Trophoblast cell (in vitro differentiated cells and primary cell): ENCODE measurements around the gene USP32.

Experiments used
- DNase-seq, 2 donors: peaks; one replicate each; pipeline ENCODE4 v3.0.0-alpha.2; 2016
- H2AFZ ChIP-seq: 2 replicates; pipeline ENCODE4 v1.6.1; 2013; ENCODE audit warnings: low read length, moderate library complexity, mild to moderate bottlenecking; ENCODE audit not compliant: insufficient read depth, poor library complexity
- H2AK5ac ChIP-seq: 2 replicates; pipeline ENCODE4 v1.6.1; 2013; ENCODE audit warnings: mild to moderate bottlenecking, low read length
- H2BK120ac ChIP-seq: 2 replicates; pipeline ENCODE4 v1.6.1; 2013; ENCODE audit warnings: low read length, mild to moderate bottlenecking, moderate library complexity; ENCODE audit not compliant: insufficient read depth, poor library complexity
- H2BK12ac ChIP-seq: 2 replicates; pipeline ENCODE4 v1.6.1; 2013; ENCODE audit warnings: mild to moderate bottlenecking, low read length, moderate library complexity
- H2BK5ac ChIP-seq: 2 replicates; pipeline ENCODE4 v1.6.1; 2013; ENCODE audit warnings: low read length, low read depth, moderate library complexity, mild to moderate bottlenecking; ENCODE audit not compliant: poor library complexity
- H3K14ac ChIP-seq: 2 replicates; pipeline ENCODE4 v1.6.1; 2013; ENCODE audit warnings: mild to moderate bottlenecking, low read length
- H3K18ac ChIP-seq: 2 replicates; pipeline ENCODE4 v1.6.1; 2013; ENCODE audit warnings: mild to moderate bottlenecking, low read length
- H3K23ac ChIP-seq: 2 replicates; pipeline ENCODE4 v1.6.1; 2013; ENCODE audit warnings: low read length
- H3K27ac ChIP-seq: 2 replicates; pipeline ENCODE4 v1.5.1; 2013; ENCODE audit warnings: low read depth, mild to moderate bottlenecking, inconsistent platforms, low read length, moderate library complexity
- H3K27me3 ChIP-seq: 2 replicates; pipeline ENCODE4 v1.6.1; 2013; ENCODE audit warnings: inconsistent platforms, mild to moderate bottlenecking, low read length, moderate library complexity; ENCODE audit not compliant: insufficient read depth
- H3K36me3 ChIP-seq, 2 experiments: 1 replicate in 1 of 2; 2 replicates in 1 of 2; pipeline ENCODE4 v1.6.1; 2013; ENCODE audit warnings: low read length in 2 of 2, mild to moderate bottlenecking in 2 of 2, moderate library complexity in 1 of 2; ENCODE audit not compliant: insufficient read depth in 2 of 2, control insufficient read depth in 1 of 2
- H3K4ac ChIP-seq: 2 replicates; pipeline ENCODE4 v1.6.1; 2013; ENCODE audit warnings: low read depth, mild to moderate bottlenecking, low read length, moderate library complexity
- H3K4me1 ChIP-seq, 2 experiments: 1 replicate in 1 of 2; 2 replicates in 1 of 2; pipeline ENCODE4 v1.6.1; 2013; ENCODE audit warnings: low read length in 2 of 2, mild to moderate bottlenecking in 2 of 2, moderate library complexity in 1 of 2; ENCODE audit not compliant: insufficient read depth in 2 of 2, control insufficient read depth in 1 of 2
- H3K4me2 ChIP-seq: 2 replicates; pipeline ENCODE4 v1.6.1; 2013; ENCODE audit warnings: inconsistent platforms, mild to moderate bottlenecking, low read length, moderate library complexity
- H3K4me3 ChIP-seq: 2 replicates; pipeline ENCODE4 v1.5.1; 2013; ENCODE audit warnings: mild to moderate bottlenecking, low read depth, low read length, inconsistent platforms
- H3K79me1 ChIP-seq: one replicate; pipeline ENCODE4 v1.6.1; 2013; ENCODE audit warnings: low read length
- H3K79me2 ChIP-seq: 2 replicates; pipeline ENCODE4 v1.6.1; 2013; ENCODE audit warnings: low read length, mild to moderate bottlenecking; ENCODE audit not compliant: control insufficient read depth, insufficient read depth, poor library complexity
- H3K9ac ChIP-seq: 2 replicates; pipeline ENCODE4 v1.6.1; 2013; ENCODE audit warnings: mild to moderate bottlenecking, low read length
- H3K9me3 ChIP-seq: 2 replicates; pipeline ENCODE4 v1.6.1; 2013; ENCODE audit warnings: low read depth, mild to moderate bottlenecking, control low read depth, inconsistent platforms, low read length; ENCODE audit not compliant: insufficient read depth
- H4K12ac ChIP-seq: 2 replicates; pipeline ENCODE4 v1.6.1; 2013; ENCODE audit warnings: low read depth, mild to moderate bottlenecking, low read length, moderate library complexity
- H4K8ac ChIP-seq: 2 replicates; pipeline ENCODE4 v1.6.1; 2013; ENCODE audit warnings: low read depth, mild to moderate bottlenecking, low read length, moderate library complexity
- H4K91ac ChIP-seq: one replicate; pipeline ENCODE4 v1.6.1; 2013; ENCODE audit warnings: low read depth, mild to moderate bottlenecking, low read length, moderate library complexity
- WGBS: extraction: QIAGEN DNeasy Blood & Tissue Kit; methylation state at CpG from one replicate; pipeline ENCODE4 v1.1.7; 2013; ENCODE audit warnings: missing lambda C conversion rate; ENCODE audit not compliant: insufficient read length, insufficient coverage; ENCODE audit errors: extremely low coverage; 5-methylcytosine and 5-hydroxymethylcytosine counted together

Gene USP32

GRCh38 chr17:60362329-60362728 is 29.6 kb downstream of the USP32 start:
- no peaks in the 10 kb centered on the region for H3K36me3 ChIP-seq
- no peaks in the 10 kb centered on the region for H3K79me1 ChIP-seq
- no peak overlapping the region for H2AFZ ChIP-seq
- H2AK5ac ChIP-seq: no peak overlapping the region
- H3K4me1 ChIP-seq: no peaks in the 10 kb centered on the region
- no peaks in the 10 kb centered on the region for H3K9me3 ChIP-seq
- H3K18ac ChIP-seq: no peak overlapping the region
- H3K79me2 ChIP-seq: no peaks in the 10 kb centered on the region
- DNase-seq: no peak
- H3K4ac ChIP-seq: no peak overlapping the region
- no peak overlapping the region for H3K23ac ChIP-seq
- no peak overlapping the region for H2BK120ac ChIP-seq
- no peak overlapping the region for H4K12ac ChIP-seq
- no peak overlapping the region for H2BK12ac ChIP-seq
- no peak overlapping the region for H3K4me2 ChIP-seq
- no peak overlapping the region for H3K9ac ChIP-seq
- WGBS: no CpG with 5 or more reads among the region's 4 CpGs
- H3K27ac ChIP-seq: no peak overlapping the region
- no peak overlapping the region for H4K8ac ChIP-seq
- H3K14ac ChIP-seq: no peak overlapping the region
- no peak overlapping the region for H4K91ac ChIP-seq
- no peaks in the 10 kb centered on the region for H3K27me3 ChIP-seq
- no peak overlapping the region for H3K4me3 ChIP-seq
- H2BK5ac ChIP-seq: no peak overlapping the region

- Histone ChIP-seq H4K12ac (no peak overlapping the region), H3K27me3 (no peaks in the 10 kb centered on the region), H3K18ac (no peak overlapping the region), H3K4me2 (no peak overlapping the region), H4K91ac (no peak overlapping the region), H3K27ac (no peak overlapping the region), H3K14ac (no peak overlapping the region), H3K4ac (no peak overlapping the region), H3K36me3 (no peaks in the 10 kb centered on the region), H4K8ac (no peak overlapping the region), H2BK5ac (no peak overlapping the region), H2BK12ac (no peak overlapping the region), H3K23ac (no peak overlapping the region), H3K9ac (no peak overlapping the region), H2BK120ac (no peak overlapping the region), H2AK5ac (no peak overlapping the region), H3K4me3 (no peak overlapping the region), H3K79me1 (no peaks in the 10 kb centered on the region), H2AFZ (no peak overlapping the region), H3K4me1 (no peaks in the 10 kb centered on the region), H3K9me3 (no peaks in the 10 kb centered on the region), H3K79me2 (no peaks in the 10 kb centered on the region)
- whole genome bisulfite sequencing: no CpG with 5 or more reads among the region's 2 CpGs
- DNase-seq: no peak
Measured at GRCh38 chr17:60361889-60362288, 30.0 kb downstream of the USP32 start.

DNA sequence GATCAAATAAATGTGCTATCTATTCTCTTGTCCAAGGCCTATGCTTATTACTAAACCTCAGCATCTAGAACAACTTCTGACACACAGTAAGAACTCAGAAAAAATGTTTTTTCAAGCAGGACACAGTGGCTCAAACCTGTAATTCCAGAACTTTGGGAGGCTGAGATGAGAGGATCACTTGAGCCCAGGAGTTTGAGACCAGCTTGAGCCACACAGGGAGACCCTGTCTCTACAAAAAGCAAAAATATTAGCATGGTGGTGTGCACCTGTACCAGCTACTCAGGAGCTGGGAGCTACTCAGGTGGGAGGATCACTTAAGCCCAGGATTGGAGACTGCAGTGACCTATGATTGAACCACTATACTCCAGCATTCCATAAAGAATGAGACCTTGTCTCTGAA is 32.5 kb downstream of the USP32 start:
- H3K14ac ChIP-seq: no peak overlapping the region
- no peak overlapping the region for H4K91ac ChIP-seq
- H2AFZ ChIP-seq: no peak overlapping the region
- H2BK12ac ChIP-seq: no peak overlapping the region
- no peak overlapping the region for H3K23ac ChIP-seq
- no peak overlapping the region for H3K27ac ChIP-seq
- no peaks in the 10 kb centered on the region for H3K4me1 ChIP-seq
- no peaks in the 10 kb centered on the region for H3K79me1 ChIP-seq
- no peak overlapping the region for H3K9ac ChIP-seq
- H3K4me3 ChIP-seq: no peak overlapping the region
- no peaks in the 10 kb centered on the region for H3K79me2 ChIP-seq
- H4K8ac ChIP-seq: no peak overlapping the region
- H3K27me3 ChIP-seq: no peaks in the 10 kb centered on the region
- no peak overlapping the region for H3K4ac ChIP-seq
- no peak overlapping the region for H2BK120ac ChIP-seq
- H4K12ac ChIP-seq: no peak overlapping the region
- no peaks in the 10 kb centered on the region for H3K9me3 ChIP-seq
- H2BK5ac ChIP-seq: no peak overlapping the region
- H2AK5ac ChIP-seq: no peak overlapping the region
- H3K36me3 ChIP-seq: no peaks in the 10 kb centered on the region
- H3K4me2 ChIP-seq: no peak overlapping the region
- no peak overlapping the region for H3K18ac ChIP-seq
- DNase-seq: no peak

DNA sequence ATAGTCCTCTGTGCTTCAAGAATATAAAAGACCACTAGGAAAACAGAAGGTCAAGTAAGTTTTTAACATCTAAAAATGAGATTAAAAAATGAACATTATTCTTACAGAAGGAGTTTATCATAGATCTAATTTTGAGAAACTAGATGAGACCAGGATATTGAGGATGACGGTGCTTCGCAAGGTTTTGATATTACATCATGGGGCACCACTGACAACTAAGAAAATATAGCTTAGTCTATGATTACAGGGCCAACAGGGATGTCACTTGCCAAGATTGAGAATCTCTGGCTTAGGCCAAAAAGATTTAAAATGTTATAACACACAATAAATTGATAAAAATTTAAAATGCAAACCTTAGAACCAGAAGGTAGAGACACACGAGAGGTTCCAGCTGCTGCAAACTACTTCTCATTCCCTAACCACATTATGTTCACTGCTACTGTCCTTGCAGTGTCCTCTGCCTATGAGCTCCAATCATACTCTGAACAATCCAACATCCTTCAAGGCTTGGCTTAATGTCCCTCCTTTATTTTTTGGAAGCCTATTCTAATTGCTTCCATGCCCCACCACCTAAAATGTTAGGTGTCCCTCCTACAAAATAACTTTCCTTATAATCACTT is 33.2 kb downstream of the USP32 start:
- Histone ChIP-seq H3K9me3 (no peaks in the 10 kb centered on the region), H3K18ac (no peak overlapping the region), H3K4me2 (no peak overlapping the region), H3K4ac (no peak overlapping the region), H4K91ac (no peak overlapping the region), H3K27me3 (no peaks in the 10 kb centered on the region), H3K79me2 (no peaks in the 10 kb centered on the region), H3K79me1 (no peaks in the 10 kb centered on the region), H4K8ac (no peak overlapping the region), H3K9ac (no peak overlapping the region), H3K4me1 (no peaks in the 10 kb centered on the region), H2BK5ac (no peak overlapping the region), H2AFZ (no peak overlapping the region), H3K23ac (no peak overlapping the region), H2AK5ac (no peak overlapping the region), H3K36me3 (no peaks in the 10 kb centered on the region), H2BK12ac (no peak overlapping the region), H2BK120ac (no peak overlapping the region), H3K27ac (no peak overlapping the region), H4K12ac (no peak overlapping the region), H3K4me3 (no peak overlapping the region), H3K14ac (no peak overlapping the region)
- no CpG with 5 or more reads among the region's 3 CpGs for WGBS
- DNase-seq: no peak
